Astrocyte (in vitro differentiated cells and primary cell): ENCODE results near the gene YIF1B. TPM values are rescaled to one million over a fixed set of nuclear protein-coding genes. Genes with fewer than 3 reads are reported as not detected.

Experiments used
- DNase-seq: peaks from one replicate; pipeline ENCODE4 v3.0.0-alpha.2; 2010; ENCODE audit warnings: low read depth
- FAIRE-seq: peaks from 2 replicates; lab custom pipeline; 2011; peaks lifted over from hg19 to GRCh38; lab: Jason Lieb, UNC
- H2AFZ ChIP-seq: 2 replicates; pipeline ENCODE4 v1.6.0; 2012; ENCODE audit warnings: low read depth, low read length, inconsistent platforms
- H3K27ac ChIP-seq: 2 replicates; pipeline ENCODE4 v1.5.1; 2011; ENCODE audit warnings: low read depth, low read length, inconsistent platforms
- H3K27me3 ChIP-seq: 2 replicates; pipeline ENCODE4 v1.6.0; 2011; ENCODE audit warnings: low read length, inconsistent platforms; ENCODE audit not compliant: insufficient read depth
- H3K36me3 ChIP-seq: 2 replicates; pipeline ENCODE4 v1.5.1; 2011; ENCODE audit warnings: low read length, inconsistent platforms; ENCODE audit not compliant: insufficient read depth
- H3K4me1 ChIP-seq: 2 replicates; pipeline ENCODE4 v1.5.1; 2011; ENCODE audit warnings: low read length, inconsistent platforms; ENCODE audit not compliant: insufficient read depth
- H3K4me2 ChIP-seq: 2 replicates; pipeline ENCODE4 v1.6.0; 2012; ENCODE audit warnings: low read length, inconsistent platforms
- H3K4me3 ChIP-seq: 2 replicates; pipeline ENCODE4 v1.5.1; 2011; ENCODE audit warnings: low read depth, mild to moderate bottlenecking, low read length, inconsistent platforms; ENCODE audit not compliant: insufficient read depth
- H3K79me2 ChIP-seq: 2 replicates; pipeline ENCODE4 v1.6.0; 2012; ENCODE audit warnings: mild to moderate bottlenecking, low read length, inconsistent platforms; ENCODE audit not compliant: insufficient read depth
- H3K9ac ChIP-seq: 2 replicates; pipeline ENCODE4 v1.6.0; 2012; ENCODE audit warnings: mild to moderate bottlenecking, low read length, inconsistent platforms
- H3K9me3 ChIP-seq: 2 replicates; pipeline ENCODE4 v1.5.1; 2012; ENCODE audit warnings: low read depth, mild to moderate bottlenecking, low read length, inconsistent platforms; ENCODE audit not compliant: insufficient read depth
- H4K20me1 ChIP-seq: 2 replicates; pipeline ENCODE4 v1.6.0; 2012; ENCODE audit warnings: low read length, inconsistent platforms; ENCODE audit not compliant: insufficient read depth
- H3K27ac Mint-ChIP-seq: one replicate; pipeline ENCODE4 v1.8.0; 2021; ENCODE audit warnings: mild to moderate bottlenecking, mixed read lengths; ENCODE audit not compliant: unreplicated experiment
- H3K27me3 Mint-ChIP-seq: one replicate; pipeline ENCODE4 v1.8.0; 2021; ENCODE audit warnings: low read depth, mixed read lengths; ENCODE audit not compliant: unreplicated experiment
- H3K36me3 Mint-ChIP-seq: one replicate; pipeline ENCODE4 v1.8.0; 2021; ENCODE audit warnings: low read depth, mixed read lengths; ENCODE audit not compliant: unreplicated experiment
- H3K4me1 Mint-ChIP-seq: one replicate; pipeline ENCODE4 v1.8.0; 2021; ENCODE audit warnings: low read depth, mixed read lengths; ENCODE audit not compliant: unreplicated experiment
- H3K4me3 Mint-ChIP-seq: one replicate; pipeline ENCODE4 v1.8.0; 2021; ENCODE audit warnings: mild to moderate bottlenecking, moderate library complexity, mixed read lengths; ENCODE audit not compliant: unreplicated experiment
- H3K9me3 Mint-ChIP-seq: one replicate; pipeline ENCODE4 v1.8.0; 2021; ENCODE audit warnings: mild to moderate bottlenecking, mixed read lengths; ENCODE audit not compliant: unreplicated experiment
- EZH2 ChIP-seq: IDR thresholded peaks from 2 replicates; pipeline ENCODE4 v1.6.1; 2012; ENCODE audit warnings: mild to moderate bottlenecking, low read length, inconsistent platforms; ENCODE audit not compliant: insufficient read depth
- total RNA-seq: library from RNA; stranded (reverse); gene quantifications from 2 replicates; pipeline ENCODE4 v1.2.1, GENCODE V29; 2021
- TF ChIP-seq, protein P1 (sequence below): IDR thresholded peaks from 2 replicates; pipeline ENCODE4 v1.5.1; 2011; ENCODE audit warnings: low read depth, mild to moderate bottlenecking, inconsistent platforms, low read length, moderate library complexity; ENCODE audit not compliant: insufficient read depth

The YIF1B gene
- total RNA-seq, 1 donor from 2014 or later: 81.3 TPM

DNA sequence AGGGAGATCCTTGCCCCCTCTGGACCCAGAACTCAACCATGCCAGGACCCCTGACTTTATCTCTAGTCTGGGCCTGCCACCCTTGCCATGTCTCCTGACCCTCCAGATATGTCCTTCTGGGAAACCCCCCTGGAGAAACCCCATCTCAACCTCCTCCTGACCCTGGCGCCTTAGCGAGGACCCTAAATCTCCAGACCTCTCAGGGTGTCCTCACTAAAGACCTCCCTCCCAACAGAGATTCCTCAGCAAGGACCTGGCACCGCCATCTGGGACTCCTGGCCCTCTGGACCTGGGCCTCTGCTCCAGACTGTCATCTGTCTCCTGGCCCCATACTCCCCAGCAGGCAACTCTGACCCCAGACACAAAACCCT lies 5.2 kb upstream of the YIF1B start:
- no peak overlapping the region for H3K9ac ChIP-seq
- peaks cover 4% of the 10 kb centered on the region for H4K20me1 ChIP-seq
- H3K27me3 ChIP-seq: peaks cover 9% of the 10 kb centered on the region
- no peak overlapping the region for H3K27ac ChIP-seq
- Mint-ChIP-seq H3K36me3 (peaks cover 7% of the 10 kb centered on the region), H3K4me3 (peak overlapping the region; percentile 85), H3K27me3 (peaks cover 28% of the 10 kb centered on the region), H3K9me3 (peaks cover 2% of the 10 kb centered on the region), H3K4me1 (peaks cover 2% of the 10 kb centered on the region), H3K27ac (no peak overlapping the region)
- DNase-seq (no peak), FAIRE-seq (no peak)
- no peak overlapping the region for H3K4me3 ChIP-seq
- H3K9me3 ChIP-seq: no peaks in the 10 kb centered on the region
- H3K4me2 ChIP-seq: peak overlapping the region; percentile 86
- H3K79me2 ChIP-seq: no peaks in the 10 kb centered on the region
- no peaks in the 10 kb centered on the region for H3K36me3 ChIP-seq
- H3K4me1 ChIP-seq: peaks cover 11% of the 10 kb centered on the region
- H2AFZ ChIP-seq: no peak overlapping the region
- no peak for TF ChIP-seq EZH2
- TF ChIP-seq, protein P1, sequence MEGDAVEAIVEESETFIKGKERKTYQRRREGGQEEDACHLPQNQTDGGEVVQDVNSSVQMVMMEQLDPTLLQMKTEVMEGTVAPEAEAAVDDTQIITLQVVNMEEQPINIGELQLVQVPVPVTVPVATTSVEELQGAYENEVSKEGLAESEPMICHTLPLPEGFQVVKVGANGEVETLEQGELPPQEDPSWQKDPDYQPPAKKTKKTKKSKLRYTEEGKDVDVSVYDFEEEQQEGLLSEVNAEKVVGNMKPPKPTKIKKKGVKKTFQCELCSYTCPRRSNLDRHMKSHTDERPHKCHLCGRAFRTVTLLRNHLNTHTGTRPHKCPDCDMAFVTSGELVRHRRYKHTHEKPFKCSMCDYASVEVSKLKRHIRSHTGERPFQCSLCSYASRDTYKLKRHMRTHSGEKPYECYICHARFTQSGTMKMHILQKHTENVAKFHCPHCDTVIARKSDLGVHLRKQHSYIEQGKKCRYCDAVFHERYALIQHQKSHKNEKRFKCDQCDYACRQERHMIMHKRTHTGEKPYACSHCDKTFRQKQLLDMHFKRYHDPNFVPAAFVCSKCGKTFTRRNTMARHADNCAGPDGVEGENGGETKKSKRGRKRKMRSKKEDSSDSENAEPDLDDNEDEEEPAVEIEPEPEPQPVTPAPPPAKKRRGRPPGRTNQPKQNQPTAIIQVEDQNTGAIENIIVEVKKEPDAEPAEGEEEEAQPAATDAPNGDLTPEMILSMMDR: no peak

DNA sequence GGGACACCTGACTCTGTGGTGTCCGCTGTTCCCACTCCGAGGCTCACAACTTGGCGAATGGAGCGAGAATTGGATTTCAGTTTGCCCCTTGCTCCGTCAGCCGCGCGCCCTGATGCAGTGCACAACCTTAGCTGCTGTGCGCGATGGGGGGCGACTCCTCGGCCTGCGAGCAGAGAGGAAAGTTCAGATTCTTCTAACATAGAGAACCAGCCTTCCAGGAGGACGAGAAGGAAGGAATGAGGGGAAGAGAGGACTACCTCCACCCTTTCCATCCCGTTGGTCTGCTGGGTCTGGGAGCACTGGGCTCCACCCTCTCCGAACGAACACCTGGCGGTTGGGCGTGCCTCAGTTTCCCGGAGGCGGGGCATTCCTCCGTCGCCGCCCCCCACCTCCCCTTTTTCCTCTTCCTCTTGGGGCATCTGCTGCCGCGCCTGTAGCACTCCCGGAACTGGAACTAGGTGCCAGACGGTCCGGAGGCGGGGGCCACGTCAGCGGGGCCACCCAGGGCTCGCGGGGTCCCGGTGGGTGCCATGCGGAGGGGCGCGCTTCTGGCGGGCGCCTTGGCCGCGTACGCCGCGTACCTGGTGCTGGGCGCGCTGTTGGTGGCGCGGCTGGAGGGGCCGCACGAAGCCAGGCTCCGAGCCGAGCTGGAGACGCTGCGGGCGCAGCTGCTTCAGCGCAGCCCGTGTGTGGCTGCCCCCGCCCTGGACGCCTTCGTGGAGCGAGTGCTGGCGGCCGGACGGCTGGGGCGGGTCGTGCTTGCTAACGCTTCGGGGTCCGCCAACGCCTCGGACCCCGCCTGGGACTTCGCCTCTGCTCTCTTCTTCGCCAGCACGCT lies 3.9 kb upstream of the YIF1B start, which contains the start of gene KCNK6:
Gene KCNK6, plus strand, starts transcription at position 425 of the 838 bp plus-strand sequence. Its CDS starts 106 bp downstream, at position 531.
- peak within 1 kb of the TSS; percentile 81 for H2AFZ ChIP-seq
- peak within 1 kb of the TSS; percentile 58 for H3K9ac ChIP-seq
- Mint-ChIP-seq H3K27ac (no peak within 1 kb of the TSS), H3K27me3 (peaks cover 26% of the 10 kb centered on the region), H3K4me1 (peaks cover 4% of the 10 kb centered on the region), H3K4me3 (peak within 1 kb of the TSS; percentile 85), H3K36me3 (no peaks in the 10 kb centered on the region), H3K9me3 (no peaks in the 10 kb centered on the region)
- H3K27ac ChIP-seq: no peak within 1 kb of the TSS
- H3K4me1 ChIP-seq: peaks cover 15% of the 10 kb centered on the region
- FAIRE-seq (no peak), DNase-seq (peak; percentile 14)
- no peaks in the 10 kb centered on the region for H3K36me3 ChIP-seq
- peaks cover 8% of the 10 kb centered on the region for H3K79me2 ChIP-seq
- TF ChIP-seq, protein P1: no peak
- TF ChIP-seq EZH2: no peak
- peaks cover 9% of the 10 kb centered on the region for H3K27me3 ChIP-seq
- peak within 1 kb of the TSS; percentile 60 for H3K4me3 ChIP-seq
- H4K20me1 ChIP-seq: peaks cover 4% of the 10 kb centered on the region
- no peaks in the 10 kb centered on the region for H3K9me3 ChIP-seq
- peak within 1 kb of the TSS; percentile 86 for H3K4me2 ChIP-seq

DNA sequence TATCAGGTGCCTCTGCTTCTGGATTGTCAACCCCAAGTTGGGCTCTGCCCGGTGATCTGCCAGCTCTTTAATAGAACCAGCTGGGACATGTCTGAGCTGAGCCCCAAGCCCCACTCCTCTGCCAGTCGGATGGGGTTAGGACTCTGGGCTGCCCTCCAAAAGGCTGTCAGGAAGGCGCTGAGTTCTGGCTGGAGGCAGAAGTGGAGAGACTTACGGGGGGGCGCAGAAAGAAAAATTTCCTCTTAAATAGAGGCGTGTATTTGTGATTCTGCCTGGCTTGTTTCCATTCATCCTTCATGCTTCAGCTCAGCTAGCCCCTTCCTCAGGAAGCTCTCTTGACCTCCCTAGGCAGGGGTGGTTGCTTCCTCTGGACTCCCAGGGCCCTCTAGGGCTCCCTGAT lies 2.9 kb upstream of the YIF1B start:
- H3K36me3 Mint-ChIP-seq: no peaks in the 10 kb centered on the region
- no peaks in the 10 kb centered on the region for H3K36me3 ChIP-seq
- peaks cover 15% of the 10 kb centered on the region for H3K4me1 ChIP-seq
- H3K9me3 Mint-ChIP-seq: no peaks in the 10 kb centered on the region
- no peaks in the 10 kb centered on the region for H3K9me3 ChIP-seq
- peaks cover 4% of the 10 kb centered on the region for H4K20me1 ChIP-seq
- no peak for TF ChIP-seq EZH2
- TF ChIP-seq, protein P1: no peak
- no peak for FAIRE-seq
- H3K27me3 ChIP-seq: peaks cover 9% of the 10 kb centered on the region
- no peak overlapping the region for H3K27ac Mint-ChIP-seq
- H3K4me1 Mint-ChIP-seq: peaks cover 4% of the 10 kb centered on the region
- peak overlapping the region; percentile 86 for H3K4me2 ChIP-seq
- H3K9ac ChIP-seq: no peak overlapping the region
- no peak for DNase-seq
- H3K4me3 ChIP-seq: no peak overlapping the region
- H3K79me2 ChIP-seq: peaks cover 12% of the 10 kb centered on the region
- H2AFZ ChIP-seq: no peak overlapping the region
- no peak overlapping the region for H3K27ac ChIP-seq
- peaks cover 26% of the 10 kb centered on the region for H3K27me3 Mint-ChIP-seq
- H3K4me3 Mint-ChIP-seq: peak overlapping the region; percentile 50
